Psoas muscle (tissue), 8 donors: ENCODE results near the gene ANAPC7. TPM values are rescaled to one million over a fixed set of nuclear protein-coding genes. Genes with fewer than 3 reads are reported as not detected.
"Not testable (repeated sequence)": the region's sequence is repeated elsewhere in the genome, so short reads cannot be mapped to it uniquely, and the experiment has no call there.

Source experiments
- ATAC-seq, 4 donors: fragments of 200-7000 bp; cut with Tn5 transposase; one replicate each; pipeline ENCODE4 v1.9.1; 2020; ENCODE audit warnings: moderate library complexity in 3 of 4, mild to moderate bottlenecking in 2 of 4
- DNase-seq, 2 donors: peaks; one replicate each; pipeline ENCODE4 v3.0.0-alpha.2; 2020
- H3K27ac ChIP-seq: fragments of 200-600 bp; one replicate; pipeline ENCODE4 v1.8.0; 2022
- H3K27me3 ChIP-seq, 3 donors: fragments of 200-600 bp in 1 of 3; one replicate each; pipeline versions ENCODE4 v1.6.1 to v1.8.0; 2013 to 2022; ENCODE audit warnings: low read length in 2 of 3, mild to moderate bottlenecking in 2 of 3, moderate library complexity in 1 of 3; ENCODE audit not compliant: insufficient read depth in 3 of 3
- H3K36me3 ChIP-seq, 2 donors: fragments of 200-600 bp in 1 of 2; one replicate each; pipeline versions ENCODE4 v1.6.1 to v1.8.0; 2013 to 2022; ENCODE audit warnings: low read depth in 1 of 2, mild to moderate bottlenecking in 1 of 2, moderate library complexity in 1 of 2; ENCODE audit not compliant: insufficient read depth in 1 of 2
- H3K4me1 ChIP-seq: fragments of 200-600 bp; one replicate; pipeline ENCODE4 v1.8.0; 2022
- H3K4me3 ChIP-seq: fragments of 200-600 bp; one replicate; pipeline ENCODE4 v1.8.0; 2022; ENCODE audit warnings: mild to moderate bottlenecking
- H3K9me3 ChIP-seq: fragments of 200-600 bp; one replicate; pipeline ENCODE4 v1.8.0; 2022
- CTCF ChIP-seq: fragments of 200-600 bp; IDR thresholded peaks from one replicate; pipeline ENCODE4 v1.8.0; 2022; ENCODE audit warnings: antibody characterized with exemption
- WGBS, 3 donors: extraction: QIAGEN DNeasy Blood & Tissue Kit; methylation state at CpG; one replicate each; pipeline versions ENCODE4 v1.1.6 to v1.1.7; 2013; 5-methylcytosine and 5-hydroxymethylcytosine counted together
- intact Hi-C, 2 donors: fragments of 100-400 bp; cut with DNase I; formaldehyde crosslinking; loops; one replicate each; pipeline versions ENCODE4 v1.11.0 to v1.14.2; 2022
- polyA plus RNA-seq, 3 donors: library from polyadenylated mRNA; stranded (reverse); fragments of 200-250 nt; gene quantifications; one replicate each; pipeline ENCODE4 v1.2.3, GENCODE V29; 2013
- total RNA-seq, 4 donors: library from RNA; stranded (reverse); fragmentation: NEBNext Ultra II Directional in 2 of 4; extraction: Animal tissue kit (Norgen Biotek cat#: 25700) in 2 of 4; gene quantifications; one replicate each; pipeline versions ENCODE4 v1.2.1 to v1.2.4, GENCODE V29; 2021 to 2023
- donor health status: healthy with polysubstance abuse.
- donor health status: DM: no; HTN: no; CAD: no; lungs with moderate emphysema.
- donor health status: Bipolar disorder and iron deficiency.
- donor health status: healthy.
- donor health status: DM: yes; HTN: yes; CAD: no.
- donor health status: DM: no; HTN: no; CAD: no.
- donor health status: DM: no; HTN: no; CAD: no.
- donor health status: DM: yes; HTN: yes; CAD: no.

Gene ANAPC7
- total and polyA plus RNA-seq, 7 donors: 20.8 to 43.9 (median 35.1) TPM

- TF ChIP-seq CTCF: no peak
- Histone ChIP-seq H3K36me3 (peaks cover 20 to 100% of the 10 kb centered on the region in 2 donors), H3K9me3 (no peaks in the 10 kb centered on the region), H3K27ac (no peak overlapping the region), H3K4me1 (peaks cover 5% of the 10 kb centered on the region), H3K27me3 (no peaks in the 10 kb centered on the region), H3K4me3 (no peak overlapping the region)
- DNase-seq (no peak), ATAC-seq (no peak)
- whole genome bisulfite sequencing, 3 donors: 81 to 90% (median 88%) methylated on average over 9 of the region's 9 CpGs
- intact Hi-C loops: no loop called here
Measured at GRCh38 chr12:110343736-110344555, 59.6 kb downstream of the ANAPC7 start.

- H3K4me1 ChIP-seq: peaks cover 5% of the 10 kb centered on the region
- H3K4me3 ChIP-seq: no peak overlapping the region
- peaks cover 24 to 100% of the 10 kb centered on the region in 2 donors for H3K36me3 ChIP-seq
- H3K27me3 ChIP-seq: no peaks in the 10 kb centered on the region
- DNase-seq: no peak
- H3K27ac ChIP-seq: peak overlapping the region; percentile 21
- WGBS, 3 donors: 82 to 83% (median 82%) methylated on average over 5 of the region's 5 CpGs
- ATAC-seq: no peak
- no peak for TF ChIP-seq CTCF
- intact Hi-C loops: no loop called here
- no peaks in the 10 kb centered on the region for H3K9me3 ChIP-seq
Measured at GRCh38 chr12:110343114-110343513, 60.4 kb downstream of the ANAPC7 start.

GRCh38 chr12:110342157-110342556 lies 61.4 kb downstream of the ANAPC7 start:
- peaks cover 27 to 100% of the 10 kb centered on the region in 2 donors for H3K36me3 ChIP-seq
- no peak for ATAC-seq
- WGBS, 3 donors: 71 to 84% (median 84%) methylated on average over 15 of the region's 15 CpGs
- peak overlapping the region; percentile 21 for H3K27ac ChIP-seq
- no peak overlapping the region for H3K4me3 ChIP-seq
- no peaks in the 10 kb centered on the region for H3K9me3 ChIP-seq
- intact Hi-C loops: no loop called here
- no peaks in the 10 kb centered on the region for H3K27me3 ChIP-seq
- no peak for TF ChIP-seq CTCF
- DNase-seq: no peak
- H3K4me1 ChIP-seq: peaks cover 5% of the 10 kb centered on the region

GRCh38 chr12:110340706-110341105 lies 62.8 kb downstream of the ANAPC7 start:
- WGBS, 3 donors: 71 to 81% (median 77%) methylated on average over 18 of the region's 18 CpGs
- Histone ChIP-seq H3K4me3 (no peak overlapping the region), H3K4me1 (peaks cover 5% of the 10 kb centered on the region), H3K27me3 (no peaks in the 10 kb centered on the region), H3K9me3 (no peaks in the 10 kb centered on the region), H3K27ac (peak overlapping the region; percentile 25), H3K36me3 (peaks cover 29 to 100% of the 10 kb centered on the region in 2 donors)
- peak in 3 of 4 donors; percentile 7 to 13 (median 13) for ATAC-seq
- no peak for TF ChIP-seq CTCF
- DNase-seq: peak in 1 of 2 donors; percentile 57
- intact Hi-C loops: no loop called here

GRCh38 chr12:110340261-110340660 lies 63.2 kb downstream of the ANAPC7 start:
- H3K4me3 ChIP-seq, intact Hi-C loops, ATAC-seq, H3K9me3 ChIP-seq, DNase-seq, H3K27me3 ChIP-seq, H3K4me1 ChIP-seq: not testable (repeated sequence)
- 88 to 91% (median 89%) methylated on average over 8 of the region's 8 CpGs for WGBS, 3 donors
- H3K27ac ChIP-seq: peak overlapping the region; percentile 25
- H3K36me3 ChIP-seq: peaks cover 30 to 100% of the 10 kb centered on the region in 2 donors
